Activated T-cell treated with anti-CD3 and anti-CD28 coated beads for 48 hours (primary cell): ENCODE measurements around the gene ACACB.
A peak's percentile ranks its signal among the peaks of the same experiment; 100 is the strongest.

ENCODE experiments used
- DNase-seq: peaks from one replicate; pipeline ENCODE4 v3.0.0-alpha.2; 2020; ENCODE audit warnings: low read depth

ACACB gene

GRCh38 chr12:109304485-109304884 is 188.1 kb downstream of the ACACB start:
- no peak for DNase-seq

- no peak for DNase-seq
These were observed 189.2 kb downstream of the ACACB start for GRCh38 chr12:109305547-109305946.

- DNase-seq = no peak
These were observed 190.7 kb downstream of the ACACB start for GRCh38 chr12:109307051-109307450.

GRCh38 chr12:109308534-109309380 is 192.4 kb downstream of the ACACB start, which contains the start of gene FOXN4:
FOXN4 (minus strand) TSS chr12:109309284; CDS start chr12:109308321, 963 bp downstream.
- DNase-seq = no peak

- DNase-seq = no peak
These were observed 193.2 kb downstream of the ACACB start for GRCh38 chr12:109309381-109310246.

GRCh38 chr12:109310247-109311125 is 194.1 kb downstream of the ACACB start:
- DNase-seq = peak; percentile 12
